Neural cell (in vitro differentiated cells): ENCODE results near the gene QKI. TPM values are rescaled to one million over a fixed set of nuclear protein-coding genes. Genes with fewer than 3 reads are reported as not detected.

Source experiments
- H2AFZ ChIP-seq: fragments of 200-600, 300-800 bp; sonication (generic), shearing (Covaris generic); 2 replicates; pipeline ENCODE4 v1.6.0; 2014; ENCODE audit warnings: low read depth, mild to moderate bottlenecking, antibody characterized with exemption, low read length, moderate library complexity
- H3F3A ChIP-seq: fragments of 200-600 bp; shearing (Covaris generic); 2 replicates; pipeline ENCODE4 v1.6.1; 2016; ENCODE audit warnings: mild to moderate bottlenecking, moderate library complexity, mixed read lengths, antibody characterized with exemption, low read length; ENCODE audit not compliant: insufficient read depth, poor library complexity, severe bottlenecking
- H3K27ac ChIP-seq: fragments of 200-600, 300-800 bp; sonication (generic), shearing (Covaris generic); 2 replicates; pipeline ENCODE4 v1.5.1; 2014; ENCODE audit warnings: mild to moderate bottlenecking, low read length, moderate library complexity
- H3K27me3 ChIP-seq: fragments of 300-800, 200-600 bp; sonication (generic), shearing (Covaris generic); 2 replicates; pipeline ENCODE4 v1.6.0; 2014; ENCODE audit warnings: mild to moderate bottlenecking, low read depth, low read length, moderate library complexity; ENCODE audit not compliant: insufficient read depth
- H3K36me3 ChIP-seq: fragments of 300-800, 200-600 bp; sonication (generic), shearing (Covaris generic); 2 replicates; pipeline ENCODE4 v1.5.1; 2014; ENCODE audit warnings: mild to moderate bottlenecking, antibody characterized with exemption, low read length, moderate library complexity; ENCODE audit not compliant: insufficient read depth
- H3K4me2 ChIP-seq: fragments of 300-800, 200-600 bp; sonication (generic), shearing (Covaris generic); 2 replicates; pipeline ENCODE4 v1.6.0; 2014; ENCODE audit warnings: mild to moderate bottlenecking, low read length
- H3K4me3 ChIP-seq: fragments of 300-800, 200-600 bp; sonication (generic), shearing (Covaris generic); 2 replicates; pipeline ENCODE4 v1.5.1; 2014; ENCODE audit warnings: mild to moderate bottlenecking, low read length, moderate library complexity
- H3K79me2 ChIP-seq: fragments of 200-600 bp; shearing (Covaris generic); replicated peaks from 2 replicates; pipeline ENCODE4 v1.6.0; 2014; ENCODE audit warnings: mild to moderate bottlenecking, low read length, moderate library complexity; ENCODE audit not compliant: insufficient read depth
- H3K9ac ChIP-seq: fragments of 300-800, 200-600 bp; sonication (generic), shearing (Covaris generic); 2 replicates; pipeline ENCODE4 v1.6.1; 2016; ENCODE audit warnings: mild to moderate bottlenecking, low read length, mixed read lengths
- H3K9me2 ChIP-seq: fragments of 200-600 bp; shearing (Covaris generic); 2 replicates; pipeline ENCODE4 v1.6.1; 2016; ENCODE audit warnings: mild to moderate bottlenecking, low read length, mixed read lengths; ENCODE audit not compliant: insufficient read depth
- H3K9me3 ChIP-seq: fragments of 200-600, 300-800 bp; sonication (generic), shearing (Covaris generic); 2 replicates; pipeline ENCODE4 v1.6.1; 2016; ENCODE audit warnings: mild to moderate bottlenecking, mixed run types, low read length, moderate library complexity, mixed read lengths
- H4K20me1 ChIP-seq: fragments of 200-600 bp; shearing (Covaris generic); 2 replicates; pipeline ENCODE4 v1.6.1; 2016; ENCODE audit warnings: mild to moderate bottlenecking, mixed run types; ENCODE audit not compliant: insufficient read depth
- CTCF ChIP-seq: fragments of 450-650 bp; IDR thresholded peaks from 2 replicates; pipeline ENCODE4 v1.5.1; 2014; ENCODE audit warnings: antibody characterized with exemption, mild to moderate bottlenecking, moderate library complexity; ENCODE audit not compliant: poor library complexity, severe bottlenecking
- EP300 ChIP-seq: fragments of 450-650 bp; conservative IDR thresholded peaks from 2 replicates; pipeline ENCODE4 v1.6.1; 2014; ENCODE audit warnings: antibody characterized with exemption, mild to moderate bottlenecking, moderate library complexity; ENCODE audit not compliant: poor library complexity, severe bottlenecking
- EZH2 ChIP-seq: fragments of 200-600, 300-800 bp; shearing (Covaris generic), sonication (generic); IDR thresholded peaks from 2 replicates; pipeline ENCODE4 v1.6.1; 2014; ENCODE audit warnings: antibody characterized with exemption, low read length, borderline replicate concordance, mild to moderate bottlenecking; ENCODE audit not compliant: insufficient read depth, poor library complexity, severe bottlenecking
- MXI1 ChIP-seq: fragments of 450-650 bp; conservative IDR thresholded peaks from 2 replicates; pipeline ENCODE4 v1.6.1; 2014; ENCODE audit warnings: antibody characterized with exemption, mild to moderate bottlenecking; ENCODE audit not compliant: poor library complexity, severe bottlenecking
- POLR2AphosphoS5 ChIP-seq: IDR thresholded peaks from 2 replicates; pipeline ENCODE4 v1.6.1; 2012
- RAD21 ChIP-seq: fragments of 450-650 bp; conservative IDR thresholded peaks from 2 replicates; pipeline ENCODE4 v1.6.1; 2014; ENCODE audit warnings: antibody characterized with exemption, mild to moderate bottlenecking, moderate library complexity
- REST ChIP-seq: IDR thresholded peaks from 2 replicates; pipeline ENCODE4 v1.6.1; 2012; ENCODE audit warnings: borderline replicate concordance
- SMC3 ChIP-seq: fragments of 450-650 bp; conservative IDR thresholded peaks from 2 replicates; pipeline ENCODE4 v1.6.1; 2014; ENCODE audit warnings: antibody characterized with exemption, mild to moderate bottlenecking, moderate library complexity; ENCODE audit not compliant: poor library complexity
- TAF1 ChIP-seq: IDR thresholded peaks from 2 replicates; pipeline ENCODE4 v1.6.1; 2012; ENCODE audit warnings: low read depth
- polyA plus RNA-seq: library from polyadenylated mRNA; depleted of rRNA; stranded (reverse); fragments of >200 nt; gene quantifications from 2 replicates; pipeline ENCODE4 v1.2.3, GENCODE V29; 2014

Gene QKI
- polyA plus RNA-seq, 1 donor from 2014 or later = 39.0 TPM

- H3K9me3 ChIP-seq = no peaks in the 10 kb centered on the region
- H3K27me3 ChIP-seq = no peaks in the 10 kb centered on the region
- H3F3A ChIP-seq = no peaks in the 10 kb centered on the region
- no peak overlapping the region for H3K4me3 ChIP-seq
- H3K79me2 ChIP-seq = no peaks in the 10 kb centered on the region
- H4K20me1 ChIP-seq = no peaks in the 10 kb centered on the region
- no peaks in the 10 kb centered on the region for H3K36me3 ChIP-seq
- no peaks in the 10 kb centered on the region for H3K9me2 ChIP-seq
- no peak overlapping the region for H2AFZ ChIP-seq
- H3K27ac ChIP-seq = no peak overlapping the region
- H3K9ac ChIP-seq = no peak overlapping the region
- TF ChIP-seq TAF1 (no peak), RAD21 (no peak), CTCF (no peak), MXI1 (no peak), REST (no peak), SMC3 (no peak), EZH2 (no peak)
- H3K4me2 ChIP-seq = no peak overlapping the region
Measured at GRCh38 chr6:163375361-163375760, 39.2 kb upstream of the QKI start.

- H3K27me3 ChIP-seq = no peaks in the 10 kb centered on the region
- TF ChIP-seq REST (no peak), EZH2 (no peak), CTCF (no peak), POLR2AphosphoS5 (no peak), EP300 (no peak), RAD21 (no peak), SMC3 (no peak)
- no peak overlapping the region for H3K9ac ChIP-seq
- no peaks in the 10 kb centered on the region for H3K79me2 ChIP-seq
- H3K9me3 ChIP-seq = no peaks in the 10 kb centered on the region
- no peaks in the 10 kb centered on the region for H3F3A ChIP-seq
- H3K36me3 ChIP-seq = no peaks in the 10 kb centered on the region
- no peak overlapping the region for H3K4me3 ChIP-seq
- no peak overlapping the region for H3K27ac ChIP-seq
- no peak overlapping the region for H3K4me2 ChIP-seq
- H2AFZ ChIP-seq = no peak overlapping the region
- H4K20me1 ChIP-seq = no peaks in the 10 kb centered on the region
- H3K9me2 ChIP-seq = no peaks in the 10 kb centered on the region
Measured at GRCh38 chr6:163376187-163376586, 38.3 kb upstream of the QKI start.
